GM19238 (cell line): Measurements from ENCODE around the gene CCDC73.
"Not testable (repeated sequence)": the region's sequence is repeated elsewhere in the genome, so short reads cannot be mapped to it uniquely, and the experiment has no call there.

Experiments used
- DNase-seq: peaks from one replicate; pipeline ENCODE4 v3.0.0; 2011; ENCODE audit warnings: low spot score; ENCODE audit not compliant: insufficient read length

CCDC73 gene

GRCh38 chr11:32794439-32794838 is at the start of gene CCDC73:
CCDC73 (minus strand) TSS chr11:32794662; CDS start chr11:32760243, 34,419 bp downstream.
- no peak for DNase-seq

- no peak for DNase-seq
These were observed 49.1 kb upstream of the CCDC73 start for GRCh38 chr11:32843544-32843943.

GRCh38 chr11:32840587-32840986 is 46.1 kb upstream of the CCDC73 start:
- no peak for DNase-seq

- DNase-seq: no peak
These were observed 44.8 kb upstream of the CCDC73 start for GRCh38 chr11:32839308-32839707.

- no peak for DNase-seq
These were observed 44.2 kb upstream of the CCDC73 start for GRCh38 chr11:32838505-32839274.

- DNase-seq: no peak
These were observed 42.5 kb upstream of the CCDC73 start for GRCh38 chr11:32836946-32837345.

- DNase-seq: no peak
These were observed 39.5 kb upstream of the CCDC73 start for GRCh38 chr11:32833921-32834320.

GRCh38 chr11:32831221-32831620 is 36.8 kb upstream of the CCDC73 start:
- DNase-seq: no peak

- no peak for DNase-seq
These were observed 36.3 kb upstream of the CCDC73 start for GRCh38 chr11:32830796-32831195.

GRCh38 chr11:32830413-32830738 is 35.9 kb upstream of the CCDC73 start:
- DNase-seq: no peak

- DNase-seq: peak; percentile 56
These were observed 35.4 kb upstream of the CCDC73 start, which contains the start of gene PRRG4 for GRCh38 chr11:32829680-32830412. PRRG4 (plus strand) TSS chr11:32829927; CDS start chr11:32830530, 603 bp downstream.

- no peak for DNase-seq
These were observed 34.8 kb upstream of the CCDC73 start for GRCh38 chr11:32829157-32829679.

- no peak for DNase-seq
These were observed 32.8 kb upstream of the CCDC73 start for GRCh38 chr11:32827276-32827675.

- DNase-seq: no peak
These were observed 31.7 kb upstream of the CCDC73 start for GRCh38 chr11:32826113-32826512.

- DNase-seq: not testable (repeated sequence)
These were observed 29.2 kb upstream of the CCDC73 start for GRCh38 chr11:32823617-32824016.

GRCh38 chr11:32821917-32822560 is 27.6 kb upstream of the CCDC73 start:
- no peak for DNase-seq

GRCh38 chr11:32821517-32821916 is 27.1 kb upstream of the CCDC73 start:
- DNase-seq: no peak

GRCh38 chr11:32820497-32820896 is 26.0 kb upstream of the CCDC73 start:
- DNase-seq: no peak

GRCh38 chr11:32819187-32819586 is 24.7 kb upstream of the CCDC73 start:
- DNase-seq: no peak

- DNase-seq: no peak
These were observed 23.4 kb upstream of the CCDC73 start for GRCh38 chr11:32817852-32818183.

- DNase-seq: no peak
These were observed 22.9 kb upstream of the CCDC73 start for GRCh38 chr11:32817181-32817851.

GRCh38 chr11:32809313-32809712 is 14.9 kb upstream of the CCDC73 start:
- no peak for DNase-seq
